ENCODE results near the gene AKR1C2. TPM values are rescaled to one million over a fixed set of nuclear protein-coding genes. Genes with fewer than 3 reads are reported as not detected.
"Not testable (repeated sequence)": the region's sequence is repeated elsewhere in the genome, so short reads cannot be mapped to it uniquely, and the experiment has no call there.

Gene AKR1C2
- total RNA-seq, 6 experiments from 2014 or later: 0.52 to 1.5 (median 1.1) TPM

GRCh38 chr10:4981722-4982471, 21.8 kb downstream of the AKR1C2 start:
- Mint-ChIP-seq H3K36me3 (ENCODE audit: low read depth) (no peaks in the 10 kb centered on the region), H3K27ac (no peak overlapping the region), H3K9me3 (no peaks in the 10 kb centered on the region), H3K27me3 (ENCODE audit: insufficient read depth) (peaks cover 11% of the 10 kb centered on the region), H3K4me1 (ENCODE audit: low read depth) (no peaks in the 10 kb centered on the region; the same call in 1 of the 2 replicates), H3K4me3 (no peak overlapping the region)
- DNase-seq: peak; percentile 8
- TF ChIP-seq CTCF (IDR thresholded peaks at IDR 0.05): peak; percentile 54; the same call in 1 of the 2 replicates

- Mint-ChIP-seq H3K4me3 (no peak overlapping the region), H3K4me1 (ENCODE audit: low read depth) (no peaks in the 10 kb centered on the region; the same call in 1 of the 2 replicates), H3K9me3 (no peaks in the 10 kb centered on the region), H3K27ac (no peak overlapping the region), H3K36me3 (ENCODE audit: low read depth) (no peaks in the 10 kb centered on the region), H3K27me3 (ENCODE audit: insufficient read depth) (peaks cover 9% of the 10 kb centered on the region)
- TF ChIP-seq CTCF (IDR thresholded peaks at IDR 0.05): no peak
- DNase-seq: no peak
These were observed 22.9 kb downstream of the AKR1C2 start for GRCh38 chr10:4980793-4981192.

- Mint-ChIP-seq H3K36me3 (ENCODE audit: low read depth) (no peaks in the 10 kb centered on the region), H3K9me3 (no peaks in the 10 kb centered on the region), H3K27ac (no peak overlapping the region), H3K4me3 (no peak overlapping the region), H3K4me1 (ENCODE audit: low read depth) (no peaks in the 10 kb centered on the region; the same call in 1 of the 2 replicates), H3K27me3 (ENCODE audit: insufficient read depth) (no peaks in the 10 kb centered on the region; the same call in 1 of the 2 replicates)
- no peak for TF ChIP-seq CTCF (IDR thresholded peaks at IDR 0.05)
- DNase-seq: no peak
These were observed 24.8 kb downstream of the AKR1C2 start for GRCh38 chr10:4978870-4979269.

- no peaks in the 10 kb centered on the region for H3K9me3 Mint-ChIP-seq
- no peak overlapping the region for H3K4me3 Mint-ChIP-seq
- H3K27me3 Mint-ChIP-seq (ENCODE audit: insufficient read depth): no peaks in the 10 kb centered on the region; the same call in 1 of the 2 replicates
- no peak for DNase-seq
- H3K4me1 Mint-ChIP-seq (ENCODE audit: low read depth): no peaks in the 10 kb centered on the region; the same call in 1 of the 2 replicates
- TF ChIP-seq CTCF (IDR thresholded peaks at IDR 0.05): no peak
- H3K36me3 Mint-ChIP-seq (ENCODE audit: low read depth): no peaks in the 10 kb centered on the region
- no peak overlapping the region for H3K27ac Mint-ChIP-seq
These were observed 26.6 kb downstream of the AKR1C2 start for GRCh38 chr10:4977025-4977424.

- not testable (repeated sequence) for H3K36me3 Mint-ChIP-seq (ENCODE audit: low read depth); DNase-seq; H3K27ac Mint-ChIP-seq; H3K27me3 Mint-ChIP-seq (ENCODE audit: insufficient read depth); H3K9me3 Mint-ChIP-seq; H3K4me3 Mint-ChIP-seq; H3K4me1 Mint-ChIP-seq (ENCODE audit: low read depth)
These were observed 29.3 kb downstream of the AKR1C2 start for GRCh38 chr10:4974400-4974799.

GRCh38 chr10:4973294-4973693, 30.4 kb downstream of the AKR1C2 start:
- not testable (repeated sequence) for H3K36me3 Mint-ChIP-seq (ENCODE audit: low read depth); H3K9me3 Mint-ChIP-seq; H3K27me3 Mint-ChIP-seq (ENCODE audit: insufficient read depth); H3K27ac Mint-ChIP-seq; H3K4me1 Mint-ChIP-seq (ENCODE audit: low read depth); DNase-seq; H3K4me3 Mint-ChIP-seq

GRCh38 chr10:4972369-4973142, 31.1 kb downstream of the AKR1C2 start:
- H3K27ac Mint-ChIP-seq; H3K9me3 Mint-ChIP-seq; H3K36me3 Mint-ChIP-seq (ENCODE audit: low read depth); H3K4me3 Mint-ChIP-seq; H3K27me3 Mint-ChIP-seq (ENCODE audit: insufficient read depth); H3K4me1 Mint-ChIP-seq (ENCODE audit: low read depth); DNase-seq: not testable (repeated sequence)

- H3K4me1 Mint-ChIP-seq (ENCODE audit: low read depth); H3K9me3 Mint-ChIP-seq; H3K36me3 Mint-ChIP-seq (ENCODE audit: low read depth); H3K27me3 Mint-ChIP-seq (ENCODE audit: insufficient read depth); H3K27ac Mint-ChIP-seq; H3K4me3 Mint-ChIP-seq; DNase-seq: not testable (repeated sequence)
These were observed 33.3 kb downstream of the AKR1C2 start for GRCh38 chr10:4970362-4970761.

GRCh38 chr10:4969289-4969688, 34.4 kb downstream of the AKR1C2 start:
- not testable (repeated sequence) for H3K9me3 Mint-ChIP-seq; H3K4me1 Mint-ChIP-seq (ENCODE audit: low read depth); H3K27ac Mint-ChIP-seq

GRCh38 chr10:4967189-4967588, 36.5 kb downstream of the AKR1C2 start:
- not testable (repeated sequence) for H3K27me3 Mint-ChIP-seq (ENCODE audit: insufficient read depth); DNase-seq; H3K36me3 Mint-ChIP-seq (ENCODE audit: low read depth); H3K9me3 Mint-ChIP-seq; H3K4me1 Mint-ChIP-seq (ENCODE audit: low read depth); H3K27ac Mint-ChIP-seq; H3K4me3 Mint-ChIP-seq

More at GRCh38 chr10:4969289-4969688, 34.4 kb downstream of the AKR1C2 start:
- not testable (repeated sequence) for H3K27me3 Mint-ChIP-seq (ENCODE audit: insufficient read depth); H3K4me3 Mint-ChIP-seq; H3K36me3 Mint-ChIP-seq (ENCODE audit: low read depth); DNase-seq
